A549 (cell line): ENCODE results near the gene MIB2. TPM values are rescaled to one million over a fixed set of nuclear protein-coding genes. Genes with fewer than 3 reads are reported as not detected.

Source experiments
- ATAC-seq, 2 experiments: fragments of 200-7000 bp in 1 of 2; fragments of >200 bp in 1 of 2; cut with Nextera tagmentation in 1 of 2; cut with Tn5 transposase in 1 of 2; 3 replicates each; pipeline versions ENCODE4 v1.8.0 to v1.9.1; 2018 to 2020; ENCODE audit warnings: mild to moderate bottlenecking in 1 of 2, moderate library complexity in 1 of 2
- CTCF ChIA-PET: fragments of 300-600 bp; sonication (Branson Sonifier 250); formaldehyde crosslinking; extraction: SDS; loops from one replicate; lab custom pipeline; 2021; ENCODE audit warnings: antibody characterized with exemption, inconsistent platforms; lab: Yijun Ruan, JAX
- POLR2A ChIA-PET: fragments of 350-600 bp; formaldehyde crosslinking; extraction: SDS; loops from one replicate; lab custom pipeline; 2021; ENCODE audit warnings: antibody characterized with exemption, inconsistent platforms; lab: Yijun Ruan, JAX
- DNase-seq, 2 experiments: peaks; one replicate each; pipeline versions ENCODE4 v3.0.0 to v3.0.0-alpha.2; 2011 to 2016; ENCODE audit warnings: low read depth in 1 of 2, low spot score in 1 of 2
- FAIRE-seq: peaks from 2 replicates; lab custom pipeline; 2011; peaks lifted over from hg19 to GRCh38; lab: Jason Lieb, UNC
- H3K27ac ChIP-seq, 2 experiments: fragments of >200 bp; sonication (Bioruptor Twin); formaldehyde crosslinking; 3 replicates each; pipeline ENCODE4 v1.5.1; 2016 to 2017
- H3K4me1 ChIP-seq: fragments of >200 bp; sonication (Bioruptor Twin); formaldehyde crosslinking; 3 replicates; pipeline ENCODE4 v1.6.1; 2016
- H3K4me2 ChIP-seq: fragments of >200 bp; sonication (Bioruptor Twin); formaldehyde crosslinking; 3 replicates; pipeline ENCODE4 v1.6.1; 2016
- H3K4me3 ChIP-seq: fragments of >200 bp; sonication (Bioruptor Twin); formaldehyde crosslinking; 3 replicates; pipeline ENCODE4 v1.5.1; 2016
- H3K9me3 ChIP-seq: fragments of >200 bp; sonication (Bioruptor Twin); formaldehyde crosslinking; 3 replicates; pipeline ENCODE4 v1.6.1; 2016
- BCL3 ChIP-seq: fragments of >200 bp; sonication (Bioruptor Twin); formaldehyde crosslinking; IDR thresholded peaks from 3 replicates; pipeline ENCODE4 v1.6.1; 2016
- CBX2 ChIP-seq: fragments of 200-600 bp; sonication (generic); IDR thresholded peaks from 2 replicates; pipeline ENCODE4 v1.6.1; 2016; ENCODE audit warnings: low read depth, mild to moderate bottlenecking, borderline replicate concordance
- CTCF ChIP-seq: fragments of >200 bp; sonication (Bioruptor Twin); formaldehyde crosslinking; IDR thresholded peaks from 3 replicates; pipeline ENCODE4 v1.5.1; 2016
- E2F6 ChIP-seq: IDR thresholded peaks from 2 replicates; pipeline ENCODE4 v1.6.1; 2012; ENCODE audit warnings: low read depth, borderline replicate concordance
- EP300 ChIP-seq, 2 experiments: fragments of >200 bp; sonication (Bioruptor Twin); formaldehyde crosslinking; IDR thresholded peaks; 2 replicates in 1 of 2; 3 replicates in 1 of 2; pipeline ENCODE4 v1.6.1; 2016 to 2017
- ESRRA ChIP-seq: fragments of 150-350 bp; IDR thresholded peaks from 2 replicates; pipeline ENCODE4 v1.6.1; 2014; ENCODE audit warnings: mild to moderate bottlenecking, low read length, borderline replicate concordance
- FOSB ChIP-seq: fragments of 250-450 bp; sonication (Bioruptor Pico); IDR thresholded peaks from 2 replicates; pipeline ENCODE4 v1.5.0; 2020; ENCODE audit warnings: mild to moderate bottlenecking, moderate library complexity
- FOXS1 ChIP-seq: fragments of 250-450 bp; sonication (Bioruptor Pico); IDR thresholded peaks from 2 replicates; pipeline ENCODE4 v1.5.0; 2020; ENCODE audit warnings: mild to moderate bottlenecking, moderate library complexity
- JUN ChIP-seq, 2 experiments: fragments of >200 bp; sonication (Bioruptor Twin); formaldehyde crosslinking; IDR thresholded peaks; 2 replicates in 1 of 2; 3 replicates in 1 of 2; pipeline ENCODE4 v1.6.1; 2016 to 2017
- MAFK ChIP-seq: fragments of 450-650 bp; IDR thresholded peaks from 2 replicates; pipeline ENCODE4 v1.6.1; 2014; ENCODE audit not compliant: partially characterized antibody
- NFE2L2 ChIP-seq: fragments of 150-350 bp; conservative IDR thresholded peaks from 2 replicates; pipeline ENCODE4 v1.6.1; 2014; ENCODE audit warnings: low read length
- POLR2AphosphoS2 ChIP-seq: conservative IDR thresholded peaks from 2 replicates; pipeline ENCODE4 v1.6.1; 2012; ENCODE audit warnings: low read length, improper control_type of control experiment, inconsistent platforms
- RAD21 ChIP-seq, 2 experiments: fragments of >200 bp in 1 of 2; sonication (Bioruptor Twin) in 1 of 2; formaldehyde crosslinking in 1 of 2; IDR thresholded peaks in 1 of 2; conservative IDR thresholded peaks in 1 of 2; 2 replicates in 1 of 2; 3 replicates in 1 of 2; pipeline ENCODE4 v1.6.1; 2012 to 2018; ENCODE audit warnings: inconsistent platforms in 1 of 2
- RARB ChIP-seq: fragments of 250-450 bp; sonication (Bioruptor Pico); IDR thresholded peaks from 2 replicates; pipeline ENCODE4 v1.8.0; 2021; ENCODE audit warnings: mild to moderate bottlenecking, moderate library complexity
- RCOR1 ChIP-seq: fragments of 150-350 bp; IDR thresholded peaks from 2 replicates; pipeline ENCODE4 v1.6.1; 2014; ENCODE audit warnings: antibody characterized with exemption, low read length, low read depth
- SMC3 ChIP-seq: fragments of >200 bp; sonication (Bioruptor Twin); formaldehyde crosslinking; IDR thresholded peaks from 3 replicates; pipeline ENCODE4 v1.6.1; 2018; ENCODE audit warnings: inconsistent platforms
- WGBS: methylation state at CpG from one replicate; pipeline ENCODE4 v1.1.6; 2017; ENCODE audit errors: missing lambda C conversion rate; 5-methylcytosine and 5-hydroxymethylcytosine counted together
- polyA plus RNA-seq, 4 experiments: library from polyadenylated mRNA; depleted of rRNA in 3 of 4; stranded (reverse); fragments of >200 nt; fragmentation: RNase III in 1 of 4; extraction: RNeasy Plus Mini Kit Qiagen cat#74134 plus additional on column Dnase treatment in 1 of 4; gene quantifications; 2 replicates in 3 of 4; 3 replicates in 1 of 4; pipeline ENCODE4 v1.2.3, GENCODE V29; 2011 to 2017

MIB2 gene
- polyA plus RNA-seq, 2 of the 4 experiments (the other 2 are of a cell fraction): 5.1 to 20.0 TPM

GRCh38 chr1:1619917-1620361, 4.6 kb downstream of the MIB2 start:
- Histone ChIP-seq H3K9me3 (no peaks in the 10 kb centered on the region), H3K4me3 (no peak overlapping the region), H3K4me2 (no peak overlapping the region), H3K4me1 (0 out of 3 replicates have a peak, but pooled peaks cover 6% of the 10 kb centered on the region)
- POLR2A ChIA-PET: no interaction called here
- FAIRE-seq: no peak
- WGBS: 62% methylated on average over 9 of the region's 14 CpGs
- TF ChIP-seq BCL3: no peak
- TF ChIP-seq NFE2L2: no peak
- no peak for TF ChIP-seq MAFK
- TF ChIP-seq FOXS1 (CRISPR knock-in tag): no peak
- TF ChIP-seq CTCF: peak; percentile 20; the same call in 1 of the 3 replicates
- TF ChIP-seq CBX2: no peak
- TF ChIP-seq, all 56 proteins: peak for 1
- DNase-seq (no peak), ATAC-seq (peak in 1 of 2 experiments; percentile 16; a peak in 1 of 6 replicates)
- CTCF ChIA-PET: no interaction called here
- H3K27ac ChIP-seq: no peak overlapping the region

- 0 out of 3 replicates have a peak, but pooled peaks cover 6% of the 10 kb centered on the region for H3K4me1 ChIP-seq
- no peak for DNase-seq
- H3K4me2 ChIP-seq: no peak overlapping the region
- no peak overlapping the region for H3K27ac ChIP-seq
- no peak for TF ChIP-seq JUN (IDR thresholded peaks at IDR 0.05)
- no peak overlapping the region for H3K4me3 ChIP-seq
- FAIRE-seq: no peak
- no peaks in the 10 kb centered on the region for H3K9me3 ChIP-seq
- ATAC-seq: no peak
- WGBS: 93% methylated on average over 9 of the region's 16 CpGs
- POLR2A ChIA-PET: no interaction called here
- CTCF ChIA-PET: no interaction called here
Measured at GRCh38 chr1:1620433-1621139, 5.3 kb downstream of the MIB2 start.

- Histone ChIP-seq H3K27ac (no peak overlapping the region), H3K4me1 (0 out of 3 replicates have a peak, but pooled peaks cover 5% of the 10 kb centered on the region), H3K4me2 (no peak overlapping the region), H3K4me3 (no peak overlapping the region), H3K9me3 (no peaks in the 10 kb centered on the region)
- WGBS: 87% methylated on average over 10 of the region's 31 CpGs
- ChIA-PET CTCF (interaction anchor here (0.5 kb wide), 1 partner anchor 32 kb away, joined by 3 read pairs; no protein-coding TSS in a partner anchor), POLR2A (no interaction called here)
- no peak for TF ChIP-seq BCL3
- TF ChIP-seq RARB (CRISPR knock-in tag): no peak
- no peak for TF ChIP-seq RCOR1
- ATAC-seq (no peak), FAIRE-seq (no peak), DNase-seq (no peak)
Measured at GRCh38 chr1:1621173-1622009, 6.1 kb downstream of the MIB2 start.

GRCh38 chr1:1622010-1622787, 6.9 kb downstream of the MIB2 start:
- FAIRE-seq (no peak), ATAC-seq (no peak), DNase-seq (no peak)
- no peak overlapping the region for H3K27ac ChIP-seq
- ChIA-PET POLR2A (no interaction called here), CTCF (interaction anchor here (0.5 kb wide), 1 partner anchor 31 kb away, joined by 3 read pairs; no protein-coding TSS in a partner anchor)
- H3K4me2 ChIP-seq: no peak overlapping the region
- no peak for TF ChIP-seq EP300 (IDR thresholded peaks at IDR 0.05)
- TF ChIP-seq JUN (IDR thresholded peaks at IDR 0.05): no peak
- TF ChIP-seq RAD21 (conservative IDR thresholded peaks at IDR 0.05 in 1 of 2, IDR thresholded peaks at IDR 0.05 in 1 of 2): no peak
- TF ChIP-seq SMC3: no peak
- TF ChIP-seq POLR2AphosphoS2: no peak
- no peak for TF ChIP-seq ESRRA
- no peak for TF ChIP-seq FOSB (CRISPR knock-in tag)
- no peak for TF ChIP-seq E2F6
- no peaks in the 10 kb centered on the region for H3K4me1 ChIP-seq
- no peaks in the 10 kb centered on the region for H3K9me3 ChIP-seq
- H3K4me3 ChIP-seq: no peak overlapping the region
- 56% methylated on average over 11 of the region's 21 CpGs for WGBS
